ENCODE results near the gene ZNF765. TPM values are rescaled to one million over a fixed set of nuclear protein-coding genes. Genes with fewer than 3 reads are reported as not detected.

ZNF765 gene
- total RNA-seq, 1 experiment from 2014 or later, result 23.6 TPM

DNA sequence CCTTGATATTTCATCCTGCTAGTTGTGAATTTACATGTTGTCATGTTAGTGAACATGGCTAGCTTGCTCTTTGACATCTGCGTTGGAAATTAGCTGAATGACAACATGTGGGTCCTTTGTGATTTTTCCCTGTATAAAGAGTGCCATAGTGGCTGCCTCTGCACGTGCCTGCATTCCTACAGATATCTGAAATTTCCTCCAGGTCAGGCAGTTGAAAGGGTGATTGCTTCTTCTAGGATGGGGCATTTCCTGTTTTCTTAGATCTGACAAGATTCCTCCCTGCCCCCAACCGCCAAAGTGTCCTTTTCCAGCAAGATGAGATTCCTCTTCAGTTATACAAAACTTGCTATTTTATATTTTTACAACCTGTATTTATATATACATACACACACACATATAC is 20.7 kb upstream of the ZNF765 start (continued):
- TF ChIP-seq, protein P1, sequence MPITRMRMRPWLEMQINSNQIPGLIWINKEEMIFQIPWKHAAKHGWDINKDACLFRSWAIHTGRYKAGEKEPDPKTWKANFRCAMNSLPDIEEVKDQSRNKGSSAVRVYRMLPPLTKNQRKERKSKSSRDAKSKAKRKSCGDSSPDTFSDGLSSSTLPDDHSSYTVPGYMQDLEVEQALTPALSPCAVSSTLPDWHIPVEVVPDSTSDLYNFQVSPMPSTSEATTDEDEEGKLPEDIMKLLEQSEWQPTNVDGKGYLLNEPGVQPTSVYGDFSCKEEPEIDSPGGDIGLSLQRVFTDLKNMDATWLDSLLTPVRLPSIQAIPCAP (CRISPR knock-in tag; IDR thresholded peaks at IDR 0.05), result no peak
- TF ChIP-seq FOXJ3 (CRISPR knock-in tag; IDR thresholded peaks at IDR 0.05; ENCODE audit: borderline replicate concordance) (no peak), FOXK1 (CRISPR knock-in tag; IDR thresholded peaks at IDR 0.05) (0 out of 2 replicates have a peak, but pooled peaks have one; percentile 17)
- TF ChIP-seq, protein P2, sequence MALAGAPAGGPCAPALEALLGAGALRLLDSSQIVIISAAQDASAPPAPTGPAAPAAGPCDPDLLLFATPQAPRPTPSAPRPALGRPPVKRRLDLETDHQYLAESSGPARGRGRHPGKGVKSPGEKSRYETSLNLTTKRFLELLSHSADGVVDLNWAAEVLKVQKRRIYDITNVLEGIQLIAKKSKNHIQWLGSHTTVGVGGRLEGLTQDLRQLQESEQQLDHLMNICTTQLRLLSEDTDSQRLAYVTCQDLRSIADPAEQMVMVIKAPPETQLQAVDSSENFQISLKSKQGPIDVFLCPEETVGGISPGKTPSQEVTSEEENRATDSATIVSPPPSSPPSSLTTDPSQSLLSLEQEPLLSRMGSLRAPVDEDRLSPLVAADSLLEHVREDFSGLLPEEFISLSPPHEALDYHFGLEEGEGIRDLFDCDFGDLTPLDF (CRISPR knock-in tag; IDR thresholded peaks at IDR 0.05), result no peak

DNA sequence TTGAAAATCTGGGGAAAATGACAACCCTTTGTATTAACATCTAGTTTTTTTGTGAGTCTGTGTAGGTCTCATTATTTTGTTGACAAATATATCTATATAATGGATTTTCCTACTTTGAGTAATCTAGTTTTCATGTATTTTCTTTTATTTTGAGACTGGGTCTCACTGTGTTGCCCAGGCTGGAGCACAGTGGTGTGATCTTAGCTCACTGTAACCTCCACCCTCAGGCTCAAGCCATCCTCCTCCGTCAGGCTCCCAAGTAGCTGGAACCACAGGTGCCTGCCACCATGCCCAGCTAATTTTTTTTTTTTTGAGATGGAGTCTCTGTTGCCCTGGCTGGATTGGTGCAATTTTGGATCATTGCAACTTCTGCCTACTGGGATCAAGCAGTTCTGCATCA is 20.2 kb upstream of the ZNF765 start:
- Mint-ChIP-seq H3K27me3 (ENCODE audit: low read depth) (no peaks in the 10 kb centered on the region), H3K36me3 (peaks cover 71% of the 10 kb centered on the region), H3K27ac (peak overlapping the region; percentile 34; the same call in 1 of the 2 replicates), H3K9me3 (peaks cover 5% of the 10 kb centered on the region), H3K4me1 (peaks cover 54% of the 10 kb centered on the region), H3K4me3 (no peak overlapping the region)
- POLR2A ChIA-PET, result no interaction called here
- DNase-seq (ENCODE audit: low spot score) (no peak), ATAC-seq (no peak)
- TF ChIP-seq RORB (CRISPR knock-in tag; IDR thresholded peaks at IDR 0.05) (no peak), TEAD4 (CRISPR knock-in tag; IDR thresholded peaks at IDR 0.05) (no peak), OVOL2 (CRISPR knock-in tag; IDR thresholded peaks at IDR 0.05; ENCODE audit: borderline replicate concordance) (no peak), ZNF121 (CRISPR knock-in tag; IDR thresholded peaks at IDR 0.05) (peak; percentile 90), SP1 (CRISPR knock-in tag; conservative IDR thresholded peaks at IDR 0.05) (no peak), ELF4 (CRISPR knock-in tag; IDR thresholded peaks at IDR 0.05; ENCODE audit: low read depth) (no peak)
- TF ChIP-seq, protein P3, sequence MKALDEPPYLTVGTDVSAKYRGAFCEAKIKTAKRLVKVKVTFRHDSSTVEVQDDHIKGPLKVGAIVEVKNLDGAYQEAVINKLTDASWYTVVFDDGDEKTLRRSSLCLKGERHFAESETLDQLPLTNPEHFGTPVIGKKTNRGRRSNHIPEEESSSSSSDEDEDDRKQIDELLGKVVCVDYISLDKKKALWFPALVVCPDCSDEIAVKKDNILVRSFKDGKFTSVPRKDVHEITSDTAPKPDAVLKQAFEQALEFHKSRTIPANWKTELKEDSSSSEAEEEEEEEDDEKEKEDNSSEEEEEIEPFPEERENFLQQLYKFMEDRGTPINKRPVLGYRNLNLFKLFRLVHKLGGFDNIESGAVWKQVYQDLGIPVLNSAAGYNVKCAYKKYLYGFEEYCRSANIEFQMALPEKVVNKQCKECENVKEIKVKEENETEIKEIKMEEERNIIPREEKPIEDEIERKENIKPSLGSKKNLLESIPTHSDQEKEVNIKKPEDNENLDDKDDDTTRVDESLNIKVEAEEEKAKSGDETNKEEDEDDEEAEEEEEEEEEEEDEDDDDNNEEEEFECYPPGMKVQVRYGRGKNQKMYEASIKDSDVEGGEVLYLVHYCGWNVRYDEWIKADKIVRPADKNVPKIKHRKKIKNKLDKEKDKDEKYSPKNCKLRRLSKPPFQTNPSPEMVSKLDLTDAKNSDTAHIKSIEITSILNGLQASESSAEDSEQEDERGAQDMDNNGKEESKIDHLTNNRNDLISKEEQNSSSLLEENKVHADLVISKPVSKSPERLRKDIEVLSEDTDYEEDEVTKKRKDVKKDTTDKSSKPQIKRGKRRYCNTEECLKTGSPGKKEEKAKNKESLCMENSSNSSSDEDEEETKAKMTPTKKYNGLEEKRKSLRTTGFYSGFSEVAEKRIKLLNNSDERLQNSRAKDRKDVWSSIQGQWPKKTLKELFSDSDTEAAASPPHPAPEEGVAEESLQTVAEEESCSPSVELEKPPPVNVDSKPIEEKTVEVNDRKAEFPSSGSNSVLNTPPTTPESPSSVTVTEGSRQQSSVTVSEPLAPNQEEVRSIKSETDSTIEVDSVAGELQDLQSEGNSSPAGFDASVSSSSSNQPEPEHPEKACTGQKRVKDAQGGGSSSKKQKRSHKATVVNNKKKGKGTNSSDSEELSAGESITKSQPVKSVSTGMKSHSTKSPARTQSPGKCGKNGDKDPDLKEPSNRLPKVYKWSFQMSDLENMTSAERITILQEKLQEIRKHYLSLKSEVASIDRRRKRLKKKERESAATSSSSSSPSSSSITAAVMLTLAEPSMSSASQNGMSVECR (CRISPR knock-in tag; IDR thresholded peaks at IDR 0.05; ENCODE audit: borderline replicate concordance), result no peak
- CTCF ChIA-PET, result no interaction called here

DNA sequence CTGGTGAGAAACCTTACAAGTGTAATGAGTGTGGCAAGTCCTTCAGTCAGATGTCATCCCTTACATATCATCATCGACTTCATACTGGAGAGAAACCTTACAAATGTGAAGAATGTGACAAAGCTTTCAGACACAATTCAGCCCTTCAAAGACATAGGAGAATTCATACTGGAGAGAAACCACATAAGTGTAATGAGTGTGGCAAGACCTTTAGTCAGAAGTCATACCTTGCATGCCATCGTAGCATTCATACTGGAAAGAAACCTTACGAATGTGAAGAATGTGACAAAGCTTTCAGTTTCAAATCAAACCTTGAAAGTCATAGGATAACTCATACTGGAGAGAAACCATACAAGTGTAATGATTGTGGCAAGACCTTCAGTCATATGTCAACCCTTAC is 13.6 kb upstream of the ZNF765 start:
- TF ChIP-seq ESRRA (CRISPR knock-in tag; IDR thresholded peaks at IDR 0.05; ENCODE audit: borderline replicate concordance) (no peak), FOXP1 (CRISPR knock-in tag; IDR thresholded peaks at IDR 0.05; ENCODE audit: borderline replicate concordance) (no peak), NR1H2 (CRISPR knock-in tag; IDR thresholded peaks at IDR 0.05) (no peak), ZBTB21 (CRISPR knock-in tag; IDR thresholded peaks at IDR 0.05; ENCODE audit: borderline replicate concordance) (no peak)
- peaks cover 100% of the 10 kb centered on the region for H3K36me3 Mint-ChIP-seq
- CTCF ChIA-PET, result no interaction called here
- DNase-seq (ENCODE audit: low spot score) (no peak), ATAC-seq (no peak)
- H3K27ac Mint-ChIP-seq, result no peak overlapping the region
- POLR2A ChIA-PET, result no interaction called here
- H3K9me3 Mint-ChIP-seq, result peaks cover 62% of the 10 kb centered on the region
- H3K4me1 Mint-ChIP-seq, result peaks cover 3% of the 10 kb centered on the region
- H3K27me3 Mint-ChIP-seq (ENCODE audit: low read depth), result no peaks in the 10 kb centered on the region
- no peak overlapping the region for H3K4me3 Mint-ChIP-seq

DNA sequence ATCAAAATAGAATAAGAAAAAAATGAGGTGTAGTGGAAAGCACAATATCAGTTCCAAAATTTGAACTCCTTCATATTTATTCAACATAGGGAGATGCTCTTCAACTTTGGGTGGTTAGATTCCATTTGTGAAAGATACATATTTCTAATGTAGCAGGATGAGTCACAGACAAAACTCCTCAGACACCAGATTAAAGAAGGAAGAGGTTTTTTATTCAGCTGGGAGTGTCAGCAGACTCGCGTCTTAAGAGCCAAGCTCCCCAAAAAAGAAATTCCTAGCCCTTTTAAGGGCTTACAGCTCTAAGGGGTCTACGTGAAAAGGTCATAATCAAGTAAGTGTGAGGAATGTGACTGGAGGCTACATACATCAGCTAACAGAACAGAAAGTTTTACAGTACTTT is 6.8 kb upstream of the ZNF765 start:
- CTCF ChIA-PET, result no interaction called here
- no peaks in the 10 kb centered on the region for H3K27me3 Mint-ChIP-seq (ENCODE audit: low read depth)
- TF ChIP-seq, protein P4, sequence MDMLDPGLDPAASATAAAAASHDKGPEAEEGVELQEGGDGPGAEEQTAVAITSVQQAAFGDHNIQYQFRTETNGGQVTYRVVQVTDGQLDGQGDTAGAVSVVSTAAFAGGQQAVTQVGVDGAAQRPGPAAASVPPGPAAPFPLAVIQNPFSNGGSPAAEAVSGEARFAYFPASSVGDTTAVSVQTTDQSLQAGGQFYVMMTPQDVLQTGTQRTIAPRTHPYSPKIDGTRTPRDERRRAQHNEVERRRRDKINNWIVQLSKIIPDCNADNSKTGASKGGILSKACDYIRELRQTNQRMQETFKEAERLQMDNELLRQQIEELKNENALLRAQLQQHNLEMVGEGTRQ (CRISPR knock-in tag; IDR thresholded peaks at IDR 0.05), result no peak
- TF ChIP-seq GABPB1 (CRISPR knock-in tag; IDR thresholded peaks at IDR 0.05) (no peak), TEAD4 (CRISPR knock-in tag; IDR thresholded peaks at IDR 0.05) (no peak)
- TF ChIP-seq, protein P5, sequence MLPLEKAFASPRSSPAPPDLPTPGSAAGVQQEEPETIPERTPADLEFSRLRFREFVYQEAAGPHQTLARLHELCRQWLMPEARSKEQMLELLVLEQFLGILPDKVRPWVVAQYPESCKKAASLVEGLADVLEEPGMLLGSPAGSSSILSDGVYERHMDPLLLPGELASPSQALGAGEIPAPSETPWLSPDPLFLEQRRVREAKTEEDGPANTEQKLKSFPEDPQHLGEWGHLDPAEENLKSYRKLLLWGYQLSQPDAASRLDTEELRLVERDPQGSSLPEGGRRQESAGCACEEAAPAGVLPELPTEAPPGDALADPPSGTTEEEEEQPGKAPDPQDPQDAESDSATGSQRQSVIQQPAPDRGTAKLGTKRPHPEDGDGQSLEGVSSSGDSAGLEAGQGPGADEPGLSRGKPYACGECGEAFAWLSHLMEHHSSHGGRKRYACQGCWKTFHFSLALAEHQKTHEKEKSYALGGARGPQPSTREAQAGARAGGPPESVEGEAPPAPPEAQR (CRISPR knock-in tag; IDR thresholded peaks at IDR 0.05), result no peak
- TF ChIP-seq, protein P2 (CRISPR knock-in tag; IDR thresholded peaks at IDR 0.05), result no peak
- TF ChIP-seq, protein P6, sequence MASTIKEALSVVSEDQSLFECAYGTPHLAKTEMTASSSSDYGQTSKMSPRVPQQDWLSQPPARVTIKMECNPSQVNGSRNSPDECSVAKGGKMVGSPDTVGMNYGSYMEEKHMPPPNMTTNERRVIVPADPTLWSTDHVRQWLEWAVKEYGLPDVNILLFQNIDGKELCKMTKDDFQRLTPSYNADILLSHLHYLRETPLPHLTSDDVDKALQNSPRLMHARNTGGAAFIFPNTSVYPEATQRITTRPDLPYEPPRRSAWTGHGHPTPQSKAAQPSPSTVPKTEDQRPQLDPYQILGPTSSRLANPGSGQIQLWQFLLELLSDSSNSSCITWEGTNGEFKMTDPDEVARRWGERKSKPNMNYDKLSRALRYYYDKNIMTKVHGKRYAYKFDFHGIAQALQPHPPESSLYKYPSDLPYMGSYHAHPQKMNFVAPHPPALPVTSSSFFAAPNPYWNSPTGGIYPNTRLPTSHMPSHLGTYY (CRISPR knock-in tag; IDR thresholded peaks at IDR 0.05), result no peak

More for the DNA sequence above, 6.8 kb upstream of the ZNF765 start:
- ATAC-seq (no peak), DNase-seq (ENCODE audit: low spot score) (no peak)
- Mint-ChIP-seq H3K27ac (no peak overlapping the region), H3K36me3 (peaks cover 39% of the 10 kb centered on the region), H3K4me1 (peaks cover 14% of the 10 kb centered on the region), H3K4me3 (no peak overlapping the region), H3K9me3 (peaks cover 34% of the 10 kb centered on the region)
- POLR2A ChIA-PET, result no interaction called here
